ENCODE measurements around the gene GTF2A1L. TPM values are rescaled to one million over a fixed set of nuclear protein-coding genes. Genes with fewer than 3 reads are reported as not detected.
"Not testable (repeated sequence)": the region's sequence is repeated elsewhere in the genome, so short reads cannot be mapped to it uniquely, and the experiment has no call there.

GTF2A1L gene
- total and polyA plus RNA-seq, 10 donors, result 0.06 to 4.7 (median 0.94) TPM; not detected in 1

DNA sequence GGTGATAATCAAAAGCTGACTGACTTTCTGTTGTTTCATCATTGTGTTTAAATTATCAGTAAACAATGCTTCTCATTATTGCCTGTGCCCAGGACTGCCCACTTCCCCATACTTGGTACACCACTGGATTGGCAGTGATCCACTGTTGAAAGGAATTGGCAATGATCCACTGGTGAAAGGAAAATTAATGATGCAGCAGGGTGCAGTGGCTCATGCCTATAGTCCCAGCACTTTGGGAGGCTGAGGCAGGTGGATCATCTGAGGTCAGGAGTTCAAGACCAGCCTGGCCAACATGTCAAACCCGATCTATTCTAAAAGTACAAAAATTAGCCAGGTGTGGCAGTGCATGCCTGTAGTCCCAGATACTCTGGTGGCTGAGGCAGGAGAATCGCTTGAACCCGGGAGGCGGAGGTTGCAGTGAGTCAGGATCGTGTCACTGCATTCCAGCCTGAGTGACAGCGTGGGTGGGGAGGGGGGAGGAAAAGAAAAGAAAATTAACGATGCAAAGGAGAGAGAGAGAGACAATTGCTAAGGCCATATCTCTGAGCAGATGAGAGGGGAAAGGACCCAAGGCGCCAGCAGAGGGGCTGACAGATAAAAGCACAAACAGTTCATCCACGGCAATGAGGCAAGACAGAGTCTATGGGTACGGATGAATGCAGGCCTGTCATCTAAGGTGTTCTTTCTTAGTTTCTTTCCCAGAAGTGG is 10.2 kb upstream of the GTF2A1L start:
- TF ChIP-seq, protein P1, sequence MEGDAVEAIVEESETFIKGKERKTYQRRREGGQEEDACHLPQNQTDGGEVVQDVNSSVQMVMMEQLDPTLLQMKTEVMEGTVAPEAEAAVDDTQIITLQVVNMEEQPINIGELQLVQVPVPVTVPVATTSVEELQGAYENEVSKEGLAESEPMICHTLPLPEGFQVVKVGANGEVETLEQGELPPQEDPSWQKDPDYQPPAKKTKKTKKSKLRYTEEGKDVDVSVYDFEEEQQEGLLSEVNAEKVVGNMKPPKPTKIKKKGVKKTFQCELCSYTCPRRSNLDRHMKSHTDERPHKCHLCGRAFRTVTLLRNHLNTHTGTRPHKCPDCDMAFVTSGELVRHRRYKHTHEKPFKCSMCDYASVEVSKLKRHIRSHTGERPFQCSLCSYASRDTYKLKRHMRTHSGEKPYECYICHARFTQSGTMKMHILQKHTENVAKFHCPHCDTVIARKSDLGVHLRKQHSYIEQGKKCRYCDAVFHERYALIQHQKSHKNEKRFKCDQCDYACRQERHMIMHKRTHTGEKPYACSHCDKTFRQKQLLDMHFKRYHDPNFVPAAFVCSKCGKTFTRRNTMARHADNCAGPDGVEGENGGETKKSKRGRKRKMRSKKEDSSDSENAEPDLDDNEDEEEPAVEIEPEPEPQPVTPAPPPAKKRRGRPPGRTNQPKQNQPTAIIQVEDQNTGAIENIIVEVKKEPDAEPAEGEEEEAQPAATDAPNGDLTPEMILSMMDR (IDR thresholded peaks at IDR 0.05 in 8 of 11, conservative IDR thresholded peaks at IDR 0.05 in 3 of 11), result no peak
- no peak for TF ChIP-seq POLR2A (IDR thresholded peaks at IDR 0.05)
- TF ChIP-seq POLR2AphosphoS5 (IDR thresholded peaks at IDR 0.05), result no peak
- intact Hi-C loops (cut with DNase I; ENCODE audit: low total_unique reads), result no loop called here
- Histone ChIP-seq H3K4me3 (no peak overlapping the region), H3K36me3 (no peaks in the 10 kb centered on the region), H3K4me1 (no peaks in the 10 kb centered on the region), H3K27ac (no peak overlapping the region), H3K9me3 (no peaks in the 10 kb centered on the region), H3K27me3 (replicated peaks in 1 of 7) (peaks cover 0 to 4% (median 0%) of the 10 kb centered on the region in 7 donors)
- DNase-seq, result no peak
- WGBS, 5 donors, result 70 to 88% (median 86%) methylated on average over 10 of the region's 10 CpGs

DNA sequence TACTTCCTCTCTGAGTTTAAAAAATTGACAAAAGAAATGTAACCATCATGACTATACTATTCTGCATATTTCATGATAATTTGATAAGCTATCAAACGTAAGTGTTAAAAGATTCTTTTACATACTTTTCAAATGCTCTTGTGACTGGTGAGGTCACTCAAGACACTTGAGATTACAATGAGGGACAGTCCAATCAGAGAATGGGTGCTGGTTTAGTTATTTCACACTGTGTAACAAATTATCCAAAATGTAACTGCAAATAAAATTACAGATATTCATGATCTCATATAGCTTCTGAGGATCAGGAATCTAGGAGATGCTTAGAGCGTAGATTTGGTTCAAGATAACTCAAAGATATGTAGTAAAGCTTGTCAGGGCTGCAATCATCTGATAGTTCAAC is 4.4 kb upstream of the GTF2A1L start:
- 80 to 89% (median 83%) methylated on average over 2 of the region's 2 CpGs for WGBS, 5 donors
- no peak overlapping the region for H3K4me3 ChIP-seq
- H3K36me3 ChIP-seq, result no peaks in the 10 kb centered on the region
- H3K27me3 ChIP-seq (replicated peaks in 1 of 7), result peaks cover 0 to 4% (median 0%) of the 10 kb centered on the region in 7 donors
- intact Hi-C loops (cut with DNase I; ENCODE audit: low total_unique reads), result no loop called here
- DNase-seq, result no peak
- H3K4me1 ChIP-seq, result no peaks in the 10 kb centered on the region
- no peak overlapping the region for H3K27ac ChIP-seq
- peaks cover 0 to 4% (median 0%) of the 10 kb centered on the region in 8 donors for H3K9me3 ChIP-seq
- TF ChIP-seq, protein P1 (IDR thresholded peaks at IDR 0.05 in 8 of 11, conservative IDR thresholded peaks at IDR 0.05 in 3 of 11), result no peak
- TF ChIP-seq POLR2A (IDR thresholded peaks at IDR 0.05) (no peak), POLR2AphosphoS5 (IDR thresholded peaks at IDR 0.05) (no peak)

DNA sequence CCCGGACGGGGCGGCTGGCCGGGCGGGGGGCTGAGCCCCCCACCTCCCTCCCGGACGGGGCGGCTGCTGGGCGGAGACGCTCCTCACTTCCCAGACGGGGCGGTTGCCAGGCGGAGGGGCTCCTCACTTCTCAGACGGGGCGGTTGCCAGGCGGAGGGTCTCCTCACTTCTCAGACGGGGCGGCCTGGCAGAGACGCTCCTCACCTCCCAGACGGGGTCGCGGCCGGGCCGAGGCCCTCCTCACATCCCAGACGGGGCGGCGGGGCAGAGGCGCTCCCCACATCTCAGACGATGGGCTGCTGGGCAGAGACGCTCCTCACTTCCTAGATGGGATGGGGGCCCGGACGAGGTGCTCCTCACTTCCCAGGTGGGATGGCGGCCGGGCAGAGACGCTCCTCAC is 3.1 kb upstream of the GTF2A1L start:
- H3K4me1 ChIP-seq; H3K4me3 ChIP-seq; DNase-seq; H3K27ac ChIP-seq; H3K36me3 ChIP-seq; intact Hi-C loops (cut with DNase I; ENCODE audit: low total_unique reads); H3K27me3 ChIP-seq (replicated peaks in 1 of 7); H3K9me3 ChIP-seq: not testable (repeated sequence)
- WGBS, 5 donors, result 94 to 100% (median 95%) methylated on average over 4 to 35 of the region's 35 CpGs

DNA sequence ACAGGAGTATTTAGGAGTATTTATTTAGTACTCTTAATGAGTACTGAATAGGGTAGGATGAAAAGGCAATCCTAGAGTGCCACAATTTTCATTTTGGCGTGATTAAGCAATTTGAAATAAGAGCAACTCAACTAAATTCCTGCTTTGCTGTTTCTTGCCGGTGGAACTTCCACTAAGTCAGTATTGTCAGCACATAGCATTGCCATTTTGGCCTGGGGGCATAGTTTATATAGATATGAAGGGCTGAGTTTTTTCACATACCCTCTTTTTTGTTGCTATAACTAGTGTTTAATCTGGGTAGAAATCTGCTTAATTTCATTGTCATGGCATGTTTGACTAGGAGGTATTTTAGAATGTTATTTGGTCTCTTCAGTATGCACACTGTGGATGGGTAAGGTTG is 1.9 kb downstream of the GTF2A1L start:
- no peak overlapping the region for H3K27ac ChIP-seq
- no peaks in the 10 kb centered on the region for H3K27me3 ChIP-seq (replicated peaks in 1 of 7)
- TF ChIP-seq, protein P1 (IDR thresholded peaks at IDR 0.05 in 8 of 11, conservative IDR thresholded peaks at IDR 0.05 in 3 of 11), result no peak
- TF ChIP-seq POLR2AphosphoS5 (IDR thresholded peaks at IDR 0.05) (no peak), POLR2A (IDR thresholded peaks at IDR 0.05) (no peak)
- WGBS, 5 donors, result 85 to 93% (median 90%) methylated on average over 2 of the region's 2 CpGs
- intact Hi-C loops (cut with DNase I; ENCODE audit: low total_unique reads), result no loop called here
- H3K4me1 ChIP-seq, result no peaks in the 10 kb centered on the region
- no peaks in the 10 kb centered on the region for H3K9me3 ChIP-seq
- H3K36me3 ChIP-seq, result no peaks in the 10 kb centered on the region
- no peak for DNase-seq
- H3K4me3 ChIP-seq, result no peak overlapping the region
